Esophagus (tissue), 2 donors: ENCODE data around the gene SND1. TPM values are rescaled to one million over a fixed set of nuclear protein-coding genes. Genes with fewer than 3 reads are reported as not detected.

Source experiments
- H3K27ac ChIP-seq, 2 donors: one replicate each; pipeline ENCODE4 v1.5.1; 2013; ENCODE audit warnings: low read depth in 2 of 2, mild to moderate bottlenecking in 2 of 2, inconsistent platforms in 1 of 2, low read length in 1 of 2, moderate library complexity in 1 of 2
- H3K27me3 ChIP-seq, 2 donors: one replicate each; pipeline ENCODE4 v1.6.1; 2013; ENCODE audit warnings: low read length in 2 of 2, control low read depth in 1 of 2, mild to moderate bottlenecking in 1 of 2; ENCODE audit not compliant: insufficient read depth in 2 of 2, control insufficient read depth in 1 of 2
- H3K36me3 ChIP-seq, 2 donors: one replicate each; pipeline ENCODE4 v1.6.1; 2013; ENCODE audit warnings: low read length in 1 of 2; ENCODE audit not compliant: control insufficient read depth in 2 of 2, insufficient read depth in 2 of 2
- H3K4me1 ChIP-seq, 2 donors: one replicate each; pipeline ENCODE4 v1.6.1; 2013; ENCODE audit warnings: low read length in 1 of 2; ENCODE audit not compliant: control insufficient read depth in 2 of 2, insufficient read depth in 2 of 2
- H3K4me3 ChIP-seq, 2 donors: one replicate each; pipeline ENCODE4 v1.5.1; 2013; ENCODE audit warnings: low read length in 2 of 2, mild to moderate bottlenecking in 2 of 2, low read depth in 1 of 2, moderate library complexity in 1 of 2
- H3K9me3 ChIP-seq, 2 donors: one replicate each; pipeline ENCODE4 v1.6.1; 2013; ENCODE audit warnings: mild to moderate bottlenecking in 2 of 2, low read depth in 1 of 2, low read length in 1 of 2, moderate library complexity in 1 of 2; ENCODE audit not compliant: control insufficient read depth in 2 of 2, insufficient read depth in 1 of 2
- WGBS, 2 donors: extraction: QIAGEN DNeasy Blood & Tissue Kit; methylation state at CpG; one replicate each; pipeline ENCODE4 v1.1.7; 2013; 5-methylcytosine and 5-hydroxymethylcytosine counted together
- polyA plus RNA-seq, 2 donors: library from polyadenylated mRNA; stranded (reverse); fragments of 200-250 nt; gene quantifications; one replicate each; pipeline ENCODE4 v1.2.3, GENCODE V29; 2013
- donor health status: healthy with polysubstance abuse.
- donor health status: Bipolar disorder and iron deficiency.

SND1 gene
- polyA plus RNA-seq, 2 donors: 23.1 to 44.4 TPM

GRCh38 chr7:128098629-128099028 is 446.6 kb downstream of the SND1 start:
- Histone ChIP-seq H3K27ac (no peak overlapping the region), H3K36me3 (peaks cover 0 to 5% of the 10 kb centered on the region in 2 donors), H3K4me3 (no peak overlapping the region), H3K27me3 (peaks cover 0 to under 1% of the 10 kb centered on the region in 2 donors), H3K4me1 (peaks cover 0 to 3% of the 10 kb centered on the region in 2 donors), H3K9me3 (no peaks in the 10 kb centered on the region)
- WGBS, 2 donors: 95 to 99% methylated on average over 5 of the region's 5 CpGs

DNA sequence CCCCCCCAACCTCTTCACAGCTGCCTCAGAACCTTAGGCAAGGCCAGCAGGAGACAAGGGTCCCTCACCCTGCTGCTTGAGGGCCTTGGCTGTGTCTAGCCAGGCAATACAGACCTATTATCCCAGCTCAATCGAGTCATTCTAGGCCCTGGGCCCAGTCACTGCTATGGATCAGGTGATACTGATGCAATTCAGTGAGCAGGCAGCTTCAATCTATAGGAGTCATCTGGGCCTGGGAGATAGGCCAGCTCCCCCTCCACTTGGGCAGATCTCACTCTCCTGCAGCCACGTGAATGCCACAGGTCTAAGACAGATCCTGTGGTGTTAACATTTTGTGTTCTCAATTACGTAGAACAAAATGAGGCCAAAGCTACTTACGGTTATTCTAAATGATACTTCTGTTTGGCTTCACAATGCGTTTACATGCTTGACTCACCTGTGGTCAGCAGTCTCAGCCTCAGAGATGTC is 447.2 kb downstream of the SND1 start:
- Histone ChIP-seq H3K4me1 (peaks cover 4 to 7% of the 10 kb centered on the region in 2 donors), H3K36me3 (peaks cover 0 to 5% of the 10 kb centered on the region in 2 donors), H3K27me3 (peaks cover 0 to 5% of the 10 kb centered on the region in 2 donors), H3K27ac (no peak overlapping the region), H3K9me3 (no peaks in the 10 kb centered on the region), H3K4me3 (no peak overlapping the region)
- WGBS, 2 donors: 84 to 93% methylated on average over 5 of the region's 5 CpGs

DNA sequence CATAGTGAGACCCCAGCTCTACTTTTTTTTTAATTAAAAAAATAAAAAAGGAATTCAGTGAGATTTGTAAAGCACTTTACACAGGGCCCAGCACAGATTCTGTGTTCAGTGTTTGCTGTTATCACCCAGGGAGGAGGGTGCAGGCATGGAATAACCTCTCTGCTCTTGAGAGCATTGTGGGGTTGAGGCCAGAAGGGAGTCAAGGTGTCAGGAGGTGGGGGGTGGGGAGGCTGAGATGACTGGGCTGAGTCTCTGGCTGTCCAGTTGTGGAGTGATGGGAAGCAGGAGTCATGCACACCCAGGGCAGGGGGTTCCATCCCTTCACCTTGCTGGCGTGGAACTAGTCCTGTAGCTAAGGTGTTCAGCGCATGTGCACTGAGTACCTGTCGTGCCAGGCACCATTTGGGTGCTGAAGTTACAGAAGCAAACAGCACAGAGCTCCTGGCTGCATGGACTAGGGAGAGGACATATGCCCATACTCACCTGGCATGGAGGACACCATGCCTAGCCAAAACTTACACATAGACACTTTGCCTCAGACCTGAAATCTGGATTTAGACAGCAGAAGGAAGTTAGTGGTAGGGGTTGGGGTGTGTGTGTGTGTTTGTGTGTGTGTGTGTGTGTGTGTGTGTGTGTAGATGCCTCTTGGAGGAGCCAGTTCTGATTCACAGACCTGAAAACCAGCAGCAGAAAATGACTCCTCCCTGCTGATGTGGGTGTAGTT is 448.4 kb downstream of the SND1 start:
- Histone ChIP-seq H3K36me3 (peaks cover 0 to 5% of the 10 kb centered on the region in 2 donors), H3K27me3 (peaks cover 0 to 5% of the 10 kb centered on the region in 2 donors), H3K9me3 (no peaks in the 10 kb centered on the region), H3K4me1 (peaks cover 4 to 7% of the 10 kb centered on the region in 2 donors), H3K4me3 (no peak overlapping the region), H3K27ac (no peak overlapping the region)
- WGBS, 2 donors: 86 to 94% methylated on average over 3 of the region's 3 CpGs

GRCh38 chr7:128100949-128101713 is 449.1 kb downstream of the SND1 start:
- Histone ChIP-seq H3K4me3 (no peak overlapping the region), H3K27me3 (peaks cover 0 to 5% of the 10 kb centered on the region in 2 donors), H3K9me3 (no peaks in the 10 kb centered on the region), H3K36me3 (peaks cover 0 to 2% of the 10 kb centered on the region in 2 donors), H3K4me1 (peaks cover 4 to 7% of the 10 kb centered on the region in 2 donors), H3K27ac (no peak overlapping the region)
- 58 to 65% methylated on average over 10 of the region's 10 CpGs for WGBS, 2 donors

GRCh38 chr7:128102490-128103291 is 450.7 kb downstream of the SND1 start:
- Histone ChIP-seq H3K36me3 (no peaks in the 10 kb centered on the region), H3K27me3 (peaks cover 0 to 5% of the 10 kb centered on the region in 2 donors), H3K4me3 (no peak overlapping the region), H3K9me3 (no peaks in the 10 kb centered on the region), H3K27ac (no peak overlapping the region), H3K4me1 (peaks cover 4 to 7% of the 10 kb centered on the region in 2 donors)
- WGBS, 2 donors: 78 to 82% methylated on average over 7 of the region's 7 CpGs

DNA sequence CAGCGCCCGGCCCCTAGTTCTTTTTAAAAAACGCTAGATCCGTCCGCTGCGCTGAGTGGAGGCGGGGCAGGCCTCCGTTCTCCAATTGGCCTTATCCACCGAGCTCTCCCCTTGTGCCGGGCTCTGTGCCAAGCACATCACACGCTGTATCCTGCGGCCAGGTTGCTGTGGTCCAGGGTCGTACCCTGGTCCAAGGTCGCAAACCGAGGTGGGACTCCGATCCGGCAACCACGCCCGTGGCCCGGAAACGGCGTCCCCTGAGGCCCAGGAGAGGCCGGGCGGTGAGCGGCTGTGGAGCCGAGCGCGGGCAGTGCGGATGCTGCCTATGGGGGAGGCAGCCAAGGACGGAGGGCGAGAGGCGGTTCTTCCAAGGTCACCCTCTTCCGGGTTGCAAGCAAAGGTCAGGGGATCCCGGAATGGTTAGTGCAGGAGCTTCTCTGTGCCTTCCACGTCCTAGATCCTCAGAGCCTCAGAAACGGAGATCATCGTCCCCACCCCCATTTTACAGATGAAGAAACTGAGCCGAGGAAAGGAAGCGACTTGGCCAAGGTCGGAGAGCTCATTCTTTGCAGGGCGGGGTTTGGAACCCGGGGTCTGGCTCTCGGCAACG is 451.6 kb downstream of the SND1 start:
- H3K4me1 ChIP-seq: peaks cover 4 to 7% of the 10 kb centered on the region in 2 donors
- no peaks in the 10 kb centered on the region for H3K9me3 ChIP-seq
- WGBS, 2 donors: 8 to 14% methylated on average over 44 of the region's 44 CpGs
- peak overlapping the region; percentile 27 to 33 for H3K4me3 ChIP-seq
- H3K27ac ChIP-seq: no peak overlapping the region
- peaks cover 0 to 5% of the 10 kb centered on the region in 2 donors for H3K27me3 ChIP-seq
- H3K36me3 ChIP-seq: no peaks in the 10 kb centered on the region

GRCh38 chr7:128104108-128104742 is 452.2 kb downstream of the SND1 start:
- Histone ChIP-seq H3K4me3 (peak overlapping the region; percentile 27 to 33), H3K27ac (no peak overlapping the region), H3K4me1 (peaks cover 4 to 7% of the 10 kb centered on the region in 2 donors), H3K27me3 (peaks cover 0 to 5% of the 10 kb centered on the region in 2 donors), H3K36me3 (no peaks in the 10 kb centered on the region), H3K9me3 (no peaks in the 10 kb centered on the region)
- 3 to 4% methylated on average over 39 to 59 of the region's 59 CpGs for WGBS, 2 donors

DNA sequence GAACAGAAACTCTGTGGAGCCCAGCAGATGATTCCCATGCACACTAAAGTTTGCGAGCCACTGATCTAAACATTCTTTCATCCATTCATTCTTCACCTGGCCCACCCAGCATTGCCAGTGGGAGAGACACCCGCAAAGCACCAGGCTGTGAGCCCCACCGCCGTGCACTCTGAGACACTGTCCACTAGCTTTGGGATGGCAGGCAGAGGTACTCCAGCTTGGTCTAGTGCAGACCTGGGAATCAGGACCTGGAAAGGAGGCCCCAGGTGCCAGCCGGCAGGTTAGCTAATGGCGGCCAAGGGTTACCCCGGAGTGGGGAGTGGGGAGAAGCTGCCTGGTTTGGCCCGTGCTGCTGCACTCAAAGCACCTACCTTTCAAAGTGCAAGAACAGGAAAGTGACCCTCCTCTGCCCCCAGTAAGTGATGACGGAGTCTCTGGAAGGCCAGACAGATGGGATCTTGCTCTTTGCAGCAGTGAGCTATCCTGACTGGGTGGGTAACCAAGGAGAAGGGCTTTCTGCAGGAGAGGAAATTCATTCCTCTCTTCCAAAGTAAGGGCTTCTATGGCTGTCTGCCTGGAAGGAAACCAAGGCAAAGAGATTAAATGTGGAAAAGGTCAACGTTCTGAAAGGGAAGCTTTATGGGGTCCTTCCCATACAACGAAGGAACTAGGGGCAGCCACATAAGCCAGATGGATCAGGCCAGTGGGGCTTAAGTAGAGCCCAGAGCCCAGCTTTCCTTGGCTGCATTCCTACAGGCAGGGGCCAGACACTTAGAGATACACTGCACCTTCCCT is 453.4 kb downstream of the SND1 start:
- no peaks in the 10 kb centered on the region for H3K36me3 ChIP-seq
- H3K9me3 ChIP-seq: no peaks in the 10 kb centered on the region
- H3K4me3 ChIP-seq: no peak overlapping the region
- 83 to 84% methylated on average over 11 of the region's 11 CpGs for WGBS, 2 donors
- peaks cover 4 to 7% of the 10 kb centered on the region in 2 donors for H3K4me1 ChIP-seq
- H3K27ac ChIP-seq: no peak overlapping the region
- peaks cover 0 to 5% of the 10 kb centered on the region in 2 donors for H3K27me3 ChIP-seq
